Activated naive CD4-positive, alpha-beta T cell treated with anti-CD3 and anti-CD28 coated beads for 36 hours (primary cell): ENCODE measurements around the gene CMIP. TPM values are rescaled to one million over a fixed set of nuclear protein-coding genes. Genes with fewer than 3 reads are reported as not detected.
A peak's percentile ranks its signal among the peaks of the same experiment; 100 is the strongest.

Source experiments
- CTCF ChIA-PET: fragments of 350-600 bp; sonication (Branson Sonifier 250); formaldehyde crosslinking; loops from one replicate; lab custom pipeline; 2021; ENCODE audit warnings: antibody characterized with exemption; lab: Charles Lee
- DNase-seq: peaks from one replicate; pipeline ENCODE4 v3.0.0-alpha.2; 2020
- H3K27ac Mint-ChIP-seq: one replicate; pipeline ENCODE4 v1.8.0; 2021; ENCODE audit warnings: mild to moderate bottlenecking, mixed read lengths
- H3K27me3 Mint-ChIP-seq: one replicate; pipeline ENCODE4 v1.8.0; 2021; ENCODE audit warnings: low read depth, mixed read lengths
- H3K36me3 Mint-ChIP-seq: one replicate; pipeline ENCODE4 v1.8.0; 2021; ENCODE audit warnings: low read depth, mixed read lengths
- H3K4me1 Mint-ChIP-seq: one replicate; pipeline ENCODE4 v1.8.0; 2021; ENCODE audit warnings: low read depth, mixed read lengths
- H3K4me3 Mint-ChIP-seq: one replicate; pipeline ENCODE4 v1.8.0; 2021; ENCODE audit warnings: mild to moderate bottlenecking, moderate library complexity, mixed read lengths
- H3K9me3 Mint-ChIP-seq: one replicate; pipeline ENCODE4 v1.8.0; 2021; ENCODE audit warnings: mixed read lengths
- intact Hi-C: fragments of 100-400 bp; cut with micrococcal nuclease; formaldehyde crosslinking; loops from one replicate; pipeline ENCODE4 v1.15.1; 2023
- total RNA-seq, 2 experiments: library from RNA; stranded (reverse); gene quantifications; one replicate each; pipeline ENCODE4 v1.2.3, GENCODE V29; 2021

CMIP gene
- total RNA-seq, 2 experiments from 2014 or later = 28.6 to 28.8 TPM

GRCh38 chr16:81609323-81609892 lies 164.8 kb downstream of the CMIP start:
- H3K36me3 Mint-ChIP-seq = peaks cover 4% of the 10 kb centered on the region
- no peaks in the 10 kb centered on the region for H3K9me3 Mint-ChIP-seq
- CTCF ChIA-PET = no interaction called here
- no peak overlapping the region for H3K4me3 Mint-ChIP-seq
- DNase-seq = no peak
- H3K4me1 Mint-ChIP-seq = no peaks in the 10 kb centered on the region
- H3K27me3 Mint-ChIP-seq = no peaks in the 10 kb centered on the region
- no peak overlapping the region for H3K27ac Mint-ChIP-seq
- intact Hi-C loops = no loop called here

- intact Hi-C loops = no loop called here
- peaks cover 4% of the 10 kb centered on the region for H3K36me3 Mint-ChIP-seq
- H3K27me3 Mint-ChIP-seq = no peaks in the 10 kb centered on the region
- H3K4me1 Mint-ChIP-seq = no peaks in the 10 kb centered on the region
- H3K9me3 Mint-ChIP-seq = no peaks in the 10 kb centered on the region
- DNase-seq = no peak
- no peak overlapping the region for H3K27ac Mint-ChIP-seq
- no peak overlapping the region for H3K4me3 Mint-ChIP-seq
- CTCF ChIA-PET = no interaction called here
Measured at GRCh38 chr16:81610144-81610842, 165.7 kb downstream of the CMIP start.

- DNase-seq = no peak
- intact Hi-C loops = no loop called here
- CTCF ChIA-PET = interaction anchor here (1.0 kb wide), 1 partner anchor 126 kb away, joined by 3 read pairs; no protein-coding TSS in a partner anchor
- H3K4me3 Mint-ChIP-seq = no peak overlapping the region
- no peak overlapping the region for H3K27ac Mint-ChIP-seq
- H3K36me3 Mint-ChIP-seq = peaks cover 4% of the 10 kb centered on the region
- H3K4me1 Mint-ChIP-seq = peaks cover 1% of the 10 kb centered on the region
- no peaks in the 10 kb centered on the region for H3K9me3 Mint-ChIP-seq
- H3K27me3 Mint-ChIP-seq = no peaks in the 10 kb centered on the region
Measured at GRCh38 chr16:81610936-81611335, 166.3 kb downstream of the CMIP start.

- Mint-ChIP-seq H3K27ac (no peak overlapping the region), H3K4me3 (no peak overlapping the region), H3K27me3 (no peaks in the 10 kb centered on the region), H3K9me3 (no peaks in the 10 kb centered on the region), H3K36me3 (peaks cover 3% of the 10 kb centered on the region), H3K4me1 (peaks cover 9% of the 10 kb centered on the region)
- intact Hi-C loops = no loop called here
- CTCF ChIA-PET = interaction anchor here (1.0 kb wide), 1 partner anchor 125 kb away, joined by 3 read pairs; no protein-coding TSS in a partner anchor
- DNase-seq = no peak
Measured at GRCh38 chr16:81611721-81612120, 167.1 kb downstream of the CMIP start.

GRCh38 chr16:81612351-81613163 lies 167.9 kb downstream of the CMIP start:
- Mint-ChIP-seq H3K27ac (no peak overlapping the region), H3K36me3 (peaks cover 5% of the 10 kb centered on the region), H3K9me3 (no peaks in the 10 kb centered on the region), H3K27me3 (no peaks in the 10 kb centered on the region), H3K4me3 (no peak overlapping the region), H3K4me1 (peaks cover 15% of the 10 kb centered on the region)
- CTCF ChIA-PET = interaction anchor here (1.4 kb wide), 1 partner anchor 11 kb away, joined by 7 read pairs; no protein-coding TSS in a partner anchor
- intact Hi-C loops = no loop called here
- no peak for DNase-seq

- intact Hi-C loops = no loop called here
- H3K27ac Mint-ChIP-seq = no peak overlapping the region
- H3K36me3 Mint-ChIP-seq = peaks cover 2% of the 10 kb centered on the region
- H3K9me3 Mint-ChIP-seq = no peaks in the 10 kb centered on the region
- H3K4me3 Mint-ChIP-seq = no peak overlapping the region
- peaks cover 16% of the 10 kb centered on the region for H3K4me1 Mint-ChIP-seq
- no peaks in the 10 kb centered on the region for H3K27me3 Mint-ChIP-seq
- CTCF ChIA-PET = interaction anchor here (1.4 kb wide), 1 partner anchor 9 kb away, joined by 7 read pairs; no protein-coding TSS in a partner anchor
- no peak for DNase-seq
Measured at GRCh38 chr16:81614171-81614570, 169.6 kb downstream of the CMIP start.

GRCh38 chr16:81614654-81615359 lies 170.2 kb downstream of the CMIP start:
- DNase-seq = no peak
- no peaks in the 10 kb centered on the region for H3K27me3 Mint-ChIP-seq
- intact Hi-C loops = loop anchor here (5.0 kb wide), 1 partner anchor 303 kb away; the partner anchor contains the start of gene GAN
- no peak overlapping the region for H3K4me3 Mint-ChIP-seq
- CTCF ChIA-PET = no interaction called here
- peaks cover 16% of the 10 kb centered on the region for H3K4me1 Mint-ChIP-seq
- H3K36me3 Mint-ChIP-seq = peaks cover 2% of the 10 kb centered on the region
- H3K27ac Mint-ChIP-seq = no peak overlapping the region
- H3K9me3 Mint-ChIP-seq = no peaks in the 10 kb centered on the region

- Mint-ChIP-seq H3K27ac (no peak overlapping the region), H3K27me3 (no peaks in the 10 kb centered on the region), H3K4me1 (peaks cover 16% of the 10 kb centered on the region), H3K36me3 (peaks cover 2% of the 10 kb centered on the region), H3K9me3 (no peaks in the 10 kb centered on the region), H3K4me3 (no peak overlapping the region)
- CTCF ChIA-PET = interaction anchor here (0.8 to 1.2 kb wide), 3 partner anchors 18 to 250 kb away, joined by 3 to 4 read pairs (median 4); no protein-coding TSS in a partner anchor
- intact Hi-C loops = loop anchor here (5.0 kb wide), 1 partner anchor 303 kb away; the partner anchor contains the start of gene GAN
- no peak for DNase-seq
Measured at GRCh38 chr16:81615411-81615810, 170.8 kb downstream of the CMIP start.

GRCh38 chr16:81615833-81616232 lies 171.2 kb downstream of the CMIP start:
- Mint-ChIP-seq H3K36me3 (peaks cover 2% of the 10 kb centered on the region), H3K27ac (peak overlapping the region; percentile 83), H3K4me3 (no peak overlapping the region), H3K27me3 (no peaks in the 10 kb centered on the region), H3K9me3 (no peaks in the 10 kb centered on the region), H3K4me1 (peaks cover 16% of the 10 kb centered on the region)
- no peak for DNase-seq
- CTCF ChIA-PET = interaction anchor here (0.8 to 1.2 kb wide), 3 partner anchors 18 to 250 kb away, joined by 3 to 4 read pairs (median 4); no protein-coding TSS in a partner anchor
- intact Hi-C loops = loop anchor here (1.0 to 5.0 kb wide), 5 partner anchors 9 to 304 kb away; partner anchors contain the start of gene GAN

GRCh38 chr16:81616321-81617020 lies 171.9 kb downstream of the CMIP start:
- H3K9me3 Mint-ChIP-seq = no peaks in the 10 kb centered on the region
- CTCF ChIA-PET = interaction anchor here (0.7 to 1.2 kb wide), 6 partner anchors 17 to 251 kb away, joined by 3 to 6 read pairs (median 4); no protein-coding TSS in a partner anchor
- H3K27me3 Mint-ChIP-seq = no peaks in the 10 kb centered on the region
- H3K27ac Mint-ChIP-seq = peak overlapping the region; percentile 83
- H3K36me3 Mint-ChIP-seq = peaks cover 2% of the 10 kb centered on the region
- intact Hi-C loops = loop anchor here (1.0 to 5.0 kb wide), 5 partner anchors 9 to 304 kb away; partner anchors contain the start of gene GAN
- peak; percentile 90 for DNase-seq
- peaks cover 16% of the 10 kb centered on the region for H3K4me1 Mint-ChIP-seq
- peak overlapping the region; percentile 20 for H3K4me3 Mint-ChIP-seq

GRCh38 chr16:81617021-81617346 lies 172.4 kb downstream of the CMIP start:
- Mint-ChIP-seq H3K27me3 (no peaks in the 10 kb centered on the region), H3K9me3 (no peaks in the 10 kb centered on the region), H3K4me3 (peak overlapping the region; percentile 20), H3K27ac (peak overlapping the region; percentile 83), H3K36me3 (peaks cover 2% of the 10 kb centered on the region), H3K4me1 (peaks cover 16% of the 10 kb centered on the region)
- CTCF ChIA-PET = interaction anchor here (0.7 to 1.0 kb wide), 3 partner anchors 17 to 213 kb away, joined by 4 to 6 read pairs (median 4); no protein-coding TSS in a partner anchor
- DNase-seq = no peak
- intact Hi-C loops = loop anchor here (5.0 kb wide), 1 partner anchor 305 kb away; the partner anchor contains the start of gene GAN
